Stimulated activated CD4-positive, alpha-beta T cell treated with anti-CD3 and anti-CD28 coated beads, Interleukin-15, amount 100 ng/mL, for 24 hours (primary cell): ENCODE data around the gene TAF4.
"Not testable (repeated sequence)": the region's sequence is repeated elsewhere in the genome, so short reads cannot be mapped to it uniquely, and the experiment has no call there.

ENCODE experiments used
- DNase-seq: peaks from one replicate; pipeline ENCODE4 v3.0.0-alpha.2; 2020

Gene TAF4

GRCh38 chr20:62056975-62057374, 8.7 kb downstream of the TAF4 start:
- no peak for DNase-seq

- no peak for DNase-seq
Measured at GRCh38 chr20:62056377-62056776, 9.3 kb downstream of the TAF4 start.

- not testable (repeated sequence) for DNase-seq
Measured at GRCh38 chr20:62055862-62056115, 9.9 kb downstream of the TAF4 start.

GRCh38 chr20:62055106-62055861, 10.4 kb downstream of the TAF4 start:
- DNase-seq = no peak

- DNase-seq = no peak
Measured at GRCh38 chr20:62054451-62054953, 11.2 kb downstream of the TAF4 start.

GRCh38 chr20:62053465-62054196, 12.1 kb downstream of the TAF4 start:
- no peak for DNase-seq

- DNase-seq = no peak
Measured at GRCh38 chr20:62052842-62053464, 12.7 kb downstream of the TAF4 start.

- no peak for DNase-seq
Measured at GRCh38 chr20:62052336-62052841, 13.3 kb downstream of the TAF4 start.

- DNase-seq = no peak
Measured at GRCh38 chr20:62051546-62052255, 14.0 kb downstream of the TAF4 start.

GRCh38 chr20:62051144-62051543, 14.5 kb downstream of the TAF4 start:
- DNase-seq = no peak

GRCh38 chr20:62050166-62051120, 15.2 kb downstream of the TAF4 start:
- no peak for DNase-seq

GRCh38 chr20:62049342-62050165, 16.1 kb downstream of the TAF4 start:
- no peak for DNase-seq

- DNase-seq = no peak
Measured at GRCh38 chr20:62048821-62049291, 16.8 kb downstream of the TAF4 start.

GRCh38 chr20:62048346-62048761, 17.3 kb downstream of the TAF4 start:
- no peak for DNase-seq

- DNase-seq = no peak
Measured at GRCh38 chr20:62047666-62048345, 17.9 kb downstream of the TAF4 start.

- no peak for DNase-seq
Measured at GRCh38 chr20:62046431-62046830, 19.2 kb downstream of the TAF4 start.

- no peak for DNase-seq
Measured at GRCh38 chr20:62045529-62046285, 20.0 kb downstream of the TAF4 start.

- no peak for DNase-seq
Measured at GRCh38 chr20:62045118-62045517, 20.6 kb downstream of the TAF4 start.

- no peak for DNase-seq
Measured at GRCh38 chr20:62044631-62045030, 21.1 kb downstream of the TAF4 start.
